ENCODE measurements around the gene RASGEF1C.

The RASGEF1C gene

DNA sequence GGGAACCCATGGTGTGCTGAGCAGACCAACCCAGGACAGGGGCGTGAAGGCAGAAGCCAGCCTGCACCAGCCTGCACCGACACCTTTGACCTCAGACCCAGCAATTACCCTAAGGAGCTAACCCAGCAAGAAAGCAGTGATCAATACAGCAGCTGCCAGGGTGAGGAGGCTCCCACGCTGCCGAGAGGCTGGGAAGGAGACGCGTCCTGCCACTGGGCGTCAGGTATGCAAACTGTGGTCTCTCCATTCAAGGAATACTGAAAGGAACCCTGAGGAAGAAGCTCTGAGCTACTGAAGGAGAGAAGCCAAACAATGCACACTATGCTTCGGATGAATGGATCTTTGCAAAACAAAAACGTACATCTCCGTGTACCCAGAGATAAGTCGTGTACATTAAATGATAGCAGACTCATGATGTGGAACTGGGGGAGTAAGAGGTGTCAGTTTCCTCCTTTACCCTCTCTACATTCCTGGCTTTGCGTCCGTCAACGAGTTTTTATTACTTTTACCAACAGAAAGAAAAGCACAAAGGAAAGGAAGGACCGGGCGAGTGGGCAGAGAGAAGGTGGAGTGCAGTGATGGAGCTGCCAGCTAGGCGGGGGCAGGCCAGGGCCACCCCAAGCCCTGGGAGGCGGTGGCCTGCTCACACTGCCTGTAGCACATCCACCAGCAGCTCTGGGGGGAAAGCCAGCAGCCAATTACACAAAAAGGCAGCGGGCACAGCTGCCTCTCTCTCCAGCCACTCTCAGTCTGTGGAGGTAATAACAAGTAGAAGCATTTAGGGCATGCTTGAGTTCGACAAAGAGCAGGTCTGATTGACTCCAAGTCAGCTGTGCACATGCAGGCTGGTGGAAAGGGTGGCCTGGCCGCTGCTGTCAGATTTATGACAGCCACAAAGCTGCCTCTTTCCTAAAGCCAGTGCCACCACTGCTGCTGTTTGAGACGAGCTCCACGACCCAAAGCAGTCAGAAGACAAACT lies 29.3 kb downstream of the RASGEF1C start:
- no peak for DNase-seq

DNA sequence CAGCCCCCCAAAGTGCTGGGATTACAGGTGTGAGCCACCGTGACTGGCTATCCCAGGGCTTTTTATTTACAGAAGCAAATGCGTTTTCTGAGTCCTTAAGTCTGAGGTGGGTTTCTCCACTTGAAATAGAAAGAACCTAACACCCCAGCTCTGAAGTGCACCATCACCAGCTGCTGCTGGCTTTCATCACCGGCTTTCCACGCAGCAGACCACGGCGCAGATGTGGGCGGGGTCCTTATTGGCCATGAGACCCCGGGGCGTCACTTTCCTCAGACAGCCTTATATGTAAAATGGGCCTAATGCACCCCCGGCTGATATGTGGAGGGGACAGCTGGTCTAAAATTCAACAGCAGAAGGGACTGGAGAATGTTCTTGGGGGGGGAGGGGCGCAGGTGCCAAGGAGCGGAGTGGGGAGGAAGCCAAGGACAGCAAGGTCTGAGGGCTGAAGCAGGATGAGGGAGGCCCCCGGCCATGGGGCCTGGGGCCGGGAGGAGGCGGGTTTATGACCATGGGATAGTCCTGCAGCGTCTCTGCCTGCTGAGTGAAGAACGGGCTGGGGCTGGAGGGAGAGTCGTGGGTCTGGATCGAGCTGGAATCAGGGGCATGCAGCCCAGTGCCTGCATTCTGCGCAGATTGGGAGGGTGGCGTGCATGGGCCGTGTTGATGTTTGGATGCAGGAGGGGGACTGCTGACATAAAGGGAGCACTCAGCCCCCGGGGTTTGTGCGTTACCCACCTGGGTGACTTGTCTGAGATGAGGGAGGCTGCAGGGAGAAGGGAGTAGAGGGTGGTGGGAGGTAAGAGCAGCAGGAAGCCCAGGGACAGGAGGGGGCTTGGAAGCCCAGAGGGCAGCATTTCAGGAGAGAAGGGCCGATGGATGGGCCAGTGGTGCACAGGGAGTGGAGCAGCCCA lies 30.2 kb downstream of the RASGEF1C start:
- no peak for DNase-seq

DNA sequence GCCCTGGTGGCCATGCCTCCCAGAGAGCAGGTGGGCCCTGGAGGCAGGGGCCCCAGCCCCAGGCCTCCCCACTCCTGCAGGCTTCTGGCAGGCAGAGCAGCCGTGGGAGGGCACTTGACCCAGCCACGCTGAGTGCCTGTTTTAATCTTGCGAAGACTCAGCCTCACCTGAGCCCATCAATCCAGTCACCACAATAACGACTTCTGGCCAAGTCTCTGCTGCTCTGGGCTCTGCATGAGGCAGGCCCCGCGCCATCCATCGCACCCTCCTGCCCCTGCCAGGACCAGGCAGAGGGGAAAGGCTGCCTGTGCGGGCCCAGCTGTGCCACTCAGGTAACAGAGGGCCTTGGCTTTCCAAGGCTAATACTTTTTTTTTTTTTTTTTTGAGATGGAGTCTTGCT lies 32.8 kb downstream of the RASGEF1C start:
- no peak for DNase-seq

DNA sequence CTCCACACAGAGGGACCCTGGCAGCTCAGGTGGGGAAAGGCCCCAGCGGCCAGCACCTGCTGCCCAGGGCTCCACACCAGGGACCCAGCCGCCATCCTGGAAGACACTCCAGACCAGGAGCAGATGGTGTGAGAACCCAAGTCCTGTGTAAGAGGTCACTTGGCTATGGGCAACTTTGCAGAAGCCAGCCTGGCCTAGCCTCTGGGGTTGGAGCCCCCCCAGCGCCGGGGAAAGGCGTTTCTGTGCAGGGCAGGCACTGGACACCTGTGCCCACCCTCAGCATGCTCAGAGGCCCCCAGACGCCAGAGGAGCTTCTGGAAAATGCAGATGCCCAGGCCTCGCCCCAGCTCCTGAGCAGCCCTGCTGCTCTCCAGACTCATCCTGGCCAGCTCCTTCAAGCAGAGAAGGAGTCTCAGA lies 34.0 kb downstream of the RASGEF1C start:
- no peak for DNase-seq

DNA sequence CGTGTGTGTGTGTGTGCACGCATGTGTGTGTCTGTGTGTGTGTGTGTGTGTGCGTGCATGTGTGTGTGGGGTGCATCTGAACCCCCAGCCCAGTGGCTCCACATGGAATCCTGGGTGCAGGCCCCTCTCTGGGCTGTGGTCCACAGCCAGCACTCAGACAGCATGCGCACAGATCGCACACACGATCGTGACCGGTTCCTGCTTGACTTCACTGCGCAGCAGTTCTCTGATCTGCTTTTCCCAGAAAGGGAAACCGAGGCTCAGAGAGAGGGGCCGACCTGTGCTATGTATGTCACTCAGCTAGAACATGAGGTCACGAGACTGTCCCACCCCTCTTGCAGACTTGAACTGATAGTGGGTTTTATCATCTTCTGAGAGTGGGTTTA lies 34.4 kb downstream of the RASGEF1C start:
- DNase-seq = no peak

DNA sequence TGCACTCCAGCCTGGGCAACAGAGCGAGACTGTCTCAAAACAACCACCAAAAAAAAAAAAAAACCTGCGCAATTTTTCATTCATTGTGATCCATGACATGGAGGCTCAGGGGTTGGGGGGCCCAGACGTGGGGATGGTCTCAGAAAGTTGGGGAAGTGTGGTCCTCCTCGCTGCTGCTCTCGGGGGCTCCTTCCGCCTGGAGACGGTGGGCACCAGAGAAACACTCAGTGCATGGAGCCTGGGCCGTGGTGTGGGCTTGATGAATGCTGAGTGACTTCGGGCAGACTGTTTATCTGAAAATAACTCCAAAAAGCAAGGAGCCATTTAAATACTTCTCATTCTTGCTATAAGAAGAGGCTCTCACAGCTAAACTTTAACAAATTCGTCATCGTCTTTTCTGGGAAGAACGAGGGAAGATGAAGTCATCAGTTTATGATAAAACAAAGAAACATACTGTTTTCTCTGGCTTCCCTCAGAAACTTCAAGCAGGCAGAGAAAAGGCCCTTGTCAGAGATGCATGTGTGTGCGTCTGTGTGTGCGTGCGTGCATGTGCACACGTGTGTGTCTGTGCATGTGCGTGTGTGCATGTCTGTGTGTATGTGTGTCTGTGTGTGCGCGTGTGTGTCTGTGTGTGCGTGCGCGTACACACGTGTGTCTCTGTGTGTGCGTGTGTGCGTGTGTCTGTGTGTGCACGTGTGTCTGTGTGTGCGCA lies 35.0 kb downstream of the RASGEF1C start:
- no peak for DNase-seq

DNA sequence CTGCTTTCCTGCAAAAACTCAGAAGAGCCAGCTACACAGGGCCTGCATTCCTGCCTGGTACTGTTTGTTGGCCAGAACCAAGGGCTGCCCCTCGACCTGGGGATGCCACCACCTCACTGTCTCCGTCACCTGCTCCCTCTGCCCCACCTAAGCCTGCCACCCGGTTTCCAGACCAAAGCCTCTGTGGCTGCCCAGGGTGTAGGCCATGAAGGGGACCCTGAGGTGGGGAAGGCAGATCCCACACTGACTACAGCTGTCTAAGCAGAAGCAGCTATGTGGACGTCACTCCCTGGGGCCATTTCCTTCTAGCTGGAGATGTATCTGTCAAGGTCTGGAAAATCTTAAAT lies 35.8 kb downstream of the RASGEF1C start:
- DNase-seq = no peak

DNA sequence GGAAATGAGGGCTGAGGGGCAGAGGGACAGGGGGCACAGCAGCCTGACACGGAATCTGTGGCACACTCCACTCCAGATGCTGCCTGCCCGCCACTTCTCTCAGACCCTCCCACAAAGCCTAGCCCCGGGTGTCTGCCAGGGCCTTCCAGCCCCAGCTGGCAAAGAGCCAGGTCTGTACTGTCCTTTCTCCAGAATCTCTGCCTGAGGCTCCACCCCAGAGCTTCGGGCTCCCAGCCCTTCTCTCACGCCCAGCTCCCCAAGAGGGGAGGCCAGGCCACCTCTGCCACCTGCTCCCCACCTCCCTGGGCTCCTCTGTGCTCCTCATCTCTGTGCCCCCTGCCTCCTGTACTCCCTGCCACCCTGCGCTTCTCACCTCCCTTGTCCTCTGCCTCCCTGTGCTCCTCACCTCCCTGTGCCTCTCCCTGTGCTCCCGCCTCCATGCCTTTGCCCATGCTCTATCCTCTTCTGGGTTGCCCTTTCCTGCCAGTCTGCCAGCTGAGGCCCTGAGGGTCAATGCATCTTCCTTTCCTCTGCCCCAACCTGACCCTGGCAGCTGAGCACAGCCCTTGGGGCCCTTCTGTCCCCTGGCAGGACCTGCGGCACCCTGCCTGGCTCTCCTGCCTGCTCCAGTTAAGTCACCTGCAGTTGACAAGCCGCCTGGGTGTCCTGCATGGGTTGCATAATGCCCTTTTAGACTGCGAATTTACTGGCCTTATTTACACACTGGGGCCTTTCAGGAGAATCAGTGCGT lies 36.4 kb downstream of the RASGEF1C start:
- DNase-seq = no peak

DNA sequence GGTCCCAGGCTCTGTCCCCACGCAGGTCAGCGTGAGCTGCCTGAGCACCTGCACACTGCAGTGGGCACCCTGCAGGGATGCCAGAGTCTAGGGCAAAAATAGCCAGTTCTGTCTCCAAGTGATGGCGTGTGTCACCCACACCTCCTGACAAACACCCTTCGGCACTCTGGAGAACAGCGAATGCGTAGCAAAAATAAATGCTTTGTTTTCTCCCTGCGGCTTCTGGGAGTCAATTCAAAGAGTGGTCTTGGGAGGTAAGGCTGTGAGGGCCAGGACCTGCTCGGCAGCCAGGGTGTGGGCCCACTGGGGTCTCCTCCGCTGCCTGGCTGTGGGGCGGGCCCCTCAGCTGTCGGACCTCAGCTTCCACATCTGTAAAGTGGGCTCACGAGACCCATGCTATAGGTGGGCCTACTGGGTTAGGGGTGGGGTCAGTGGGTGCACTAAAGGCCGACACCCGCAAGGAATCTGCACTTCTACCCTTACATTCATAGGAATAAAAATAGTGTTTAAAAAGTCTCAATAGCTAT lies 37.4 kb downstream of the RASGEF1C start:
- no peak for DNase-seq

DNA sequence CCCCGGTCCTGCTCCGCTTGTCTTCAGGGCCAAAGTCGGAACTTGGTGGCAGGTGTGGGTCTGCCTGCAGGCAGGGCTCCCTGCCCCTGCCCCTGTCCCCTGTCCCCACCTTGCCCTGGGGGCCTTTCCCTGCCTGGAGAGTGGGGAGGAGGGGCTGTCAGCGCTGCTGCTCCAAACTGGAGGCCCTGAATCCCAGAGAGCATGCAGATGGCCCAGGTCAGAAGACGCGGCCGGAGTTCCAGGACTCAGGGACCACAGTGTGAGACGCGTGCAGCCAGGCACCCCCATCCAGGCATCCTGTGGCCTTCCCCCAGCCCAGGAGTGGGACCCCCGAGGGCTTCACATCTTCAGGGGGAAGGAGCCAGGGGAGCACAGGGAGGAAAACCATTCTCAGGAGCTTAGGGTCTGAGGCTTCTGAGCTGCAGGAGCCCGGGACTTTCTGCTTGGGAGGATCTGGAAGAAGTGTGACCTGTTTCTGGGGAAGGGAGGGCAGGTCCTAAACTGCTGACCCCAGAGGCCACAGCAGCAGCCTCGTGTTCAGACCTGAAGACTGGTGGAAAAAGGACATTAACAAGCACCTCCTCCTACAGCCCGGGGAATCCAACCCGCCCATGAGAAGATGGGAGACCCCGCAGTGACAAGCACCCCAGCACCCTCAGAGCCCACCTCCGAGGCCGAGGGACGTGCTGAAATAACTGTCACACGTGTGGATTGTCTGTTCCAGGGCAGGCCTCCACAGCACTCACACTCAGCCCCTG lies 38.0 kb downstream of the RASGEF1C start:
- DNase-seq = no peak

DNA sequence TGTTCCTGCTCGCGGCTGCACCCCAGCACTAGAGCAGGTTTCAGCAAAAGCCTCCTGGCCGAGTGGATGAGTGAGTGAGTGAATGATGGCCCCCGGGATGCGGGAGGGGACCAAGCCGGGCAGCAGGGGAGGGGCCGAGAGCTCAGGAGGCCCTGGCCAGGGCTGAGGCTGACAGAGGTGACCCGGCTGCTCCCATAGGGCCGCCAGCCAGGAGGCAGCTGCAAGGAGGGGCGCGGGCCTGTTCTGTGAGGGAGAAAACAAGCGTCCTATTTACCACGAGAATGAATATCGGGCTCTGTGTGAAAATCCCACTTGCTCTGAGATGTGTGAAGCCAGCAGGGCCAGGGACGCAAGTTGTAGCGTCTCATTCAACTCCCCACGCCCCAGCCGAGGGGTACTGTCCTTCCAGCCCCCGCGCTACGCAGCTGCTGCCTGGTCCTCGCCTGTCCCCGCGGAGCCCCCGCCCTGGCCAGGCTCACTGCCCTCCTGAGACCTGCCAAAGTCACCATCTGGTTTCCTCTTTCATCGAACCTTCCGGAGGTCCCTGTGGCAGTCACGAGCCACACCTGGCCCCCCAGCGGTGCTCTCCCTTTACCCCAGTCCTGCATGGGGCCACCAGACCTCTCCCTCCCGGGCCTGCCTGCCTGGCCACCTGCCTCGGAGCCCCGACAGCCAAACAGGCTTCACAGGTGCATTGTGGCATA lies 38.8 kb downstream of the RASGEF1C start:
- DNase-seq = no peak

DNA sequence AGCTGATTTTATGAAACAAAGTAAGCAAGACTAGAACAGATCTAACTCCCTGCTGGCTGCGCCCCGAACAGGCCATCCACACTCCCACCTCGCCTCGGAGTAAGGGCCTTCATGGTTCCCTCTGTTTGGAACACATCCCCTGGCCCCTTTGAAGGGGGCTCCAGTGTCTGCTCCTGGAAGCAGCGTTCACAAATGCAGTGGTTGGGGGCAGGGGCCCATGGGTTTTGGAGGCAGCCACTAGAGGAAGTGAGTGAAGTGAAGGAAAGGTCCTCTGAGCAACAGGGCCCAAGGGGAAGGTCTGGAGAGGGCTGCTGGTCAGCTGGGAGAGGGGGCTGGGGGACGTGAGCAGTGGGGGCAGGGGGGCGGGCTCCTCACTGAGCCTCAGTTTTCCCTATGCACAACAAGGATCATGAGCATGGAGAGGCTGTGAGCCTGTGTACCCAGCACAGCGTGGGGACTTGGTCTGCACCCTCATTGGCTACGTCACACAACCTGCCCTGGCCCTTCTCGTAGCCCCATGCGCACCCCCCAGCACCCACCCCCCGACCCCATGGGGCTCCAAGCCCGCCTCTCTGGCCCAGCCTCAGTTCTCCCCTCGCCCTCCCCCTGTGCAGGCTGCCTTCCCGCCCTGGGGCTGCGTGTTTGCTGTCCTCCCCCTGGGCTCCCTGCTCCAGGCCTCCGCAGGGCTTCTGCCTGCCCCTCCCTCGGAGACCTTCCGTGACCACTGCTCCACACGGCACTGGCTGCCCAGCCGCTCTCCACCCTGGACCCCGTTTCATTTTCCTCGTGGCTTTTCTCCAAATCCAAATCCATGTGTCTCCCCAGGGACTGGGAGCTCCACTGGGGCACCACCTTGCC lies 39.5 kb downstream of the RASGEF1C start:
- DNase-seq = no peak

DNA sequence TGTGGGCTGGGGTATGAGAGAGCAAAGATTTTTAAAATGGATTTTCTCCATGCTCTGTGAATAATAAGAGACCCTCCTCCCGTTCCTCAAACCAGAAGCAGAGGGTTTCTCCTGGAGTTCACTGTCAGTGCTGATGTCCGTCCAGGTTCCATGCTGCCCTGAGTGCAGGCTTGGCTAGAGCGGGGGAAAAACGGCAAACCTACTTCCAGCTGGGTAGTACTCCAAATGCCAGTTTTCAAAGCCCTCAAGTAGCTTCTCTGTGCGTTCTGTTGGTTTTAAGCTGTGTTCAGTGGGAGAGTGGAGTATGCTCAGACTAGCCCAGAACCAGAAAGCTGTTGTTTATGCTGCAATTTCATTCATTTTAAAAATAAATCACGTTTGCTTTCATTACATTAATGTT lies 40.3 kb downstream of the RASGEF1C start:
- no peak for DNase-seq

DNA sequence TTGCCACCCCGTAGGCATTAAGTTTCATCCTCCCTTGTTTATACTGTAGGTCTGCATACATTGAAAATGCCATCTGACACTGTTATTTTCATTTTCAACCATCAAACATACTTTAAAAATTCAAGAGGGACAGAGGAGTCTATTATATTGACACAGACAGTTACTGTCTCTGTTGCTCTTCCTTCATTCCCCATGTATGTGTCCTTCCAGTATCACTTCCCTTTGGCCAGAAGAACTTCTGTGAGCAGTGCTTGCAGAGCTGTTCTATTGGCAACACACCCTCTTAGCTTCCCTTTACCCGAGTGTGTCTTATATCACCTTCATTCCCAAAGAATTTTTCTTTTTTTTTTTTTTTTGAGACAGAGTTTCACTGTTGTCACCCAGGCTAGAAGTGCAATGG lies 42.8 kb downstream of the RASGEF1C start:
- no peak for DNase-seq

DNA sequence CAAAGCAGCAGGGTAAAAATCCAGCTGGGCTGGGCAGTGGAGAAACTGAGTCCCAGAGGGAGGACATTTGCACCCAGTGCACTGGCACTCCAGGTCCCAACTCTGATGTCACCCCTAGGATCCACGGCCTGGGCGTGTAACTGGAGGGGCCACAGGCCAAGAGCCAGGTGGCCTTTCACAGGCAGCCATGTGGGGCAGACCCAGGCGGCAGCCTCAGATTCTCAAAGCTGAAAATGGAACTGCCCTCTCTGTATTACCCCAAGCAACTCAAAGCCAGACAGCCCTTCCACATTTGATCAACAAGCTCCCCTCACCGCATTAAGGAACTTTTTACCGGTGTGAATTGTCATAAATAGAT lies 46.7 kb downstream of the RASGEF1C start:
- no peak for DNase-seq

DNA sequence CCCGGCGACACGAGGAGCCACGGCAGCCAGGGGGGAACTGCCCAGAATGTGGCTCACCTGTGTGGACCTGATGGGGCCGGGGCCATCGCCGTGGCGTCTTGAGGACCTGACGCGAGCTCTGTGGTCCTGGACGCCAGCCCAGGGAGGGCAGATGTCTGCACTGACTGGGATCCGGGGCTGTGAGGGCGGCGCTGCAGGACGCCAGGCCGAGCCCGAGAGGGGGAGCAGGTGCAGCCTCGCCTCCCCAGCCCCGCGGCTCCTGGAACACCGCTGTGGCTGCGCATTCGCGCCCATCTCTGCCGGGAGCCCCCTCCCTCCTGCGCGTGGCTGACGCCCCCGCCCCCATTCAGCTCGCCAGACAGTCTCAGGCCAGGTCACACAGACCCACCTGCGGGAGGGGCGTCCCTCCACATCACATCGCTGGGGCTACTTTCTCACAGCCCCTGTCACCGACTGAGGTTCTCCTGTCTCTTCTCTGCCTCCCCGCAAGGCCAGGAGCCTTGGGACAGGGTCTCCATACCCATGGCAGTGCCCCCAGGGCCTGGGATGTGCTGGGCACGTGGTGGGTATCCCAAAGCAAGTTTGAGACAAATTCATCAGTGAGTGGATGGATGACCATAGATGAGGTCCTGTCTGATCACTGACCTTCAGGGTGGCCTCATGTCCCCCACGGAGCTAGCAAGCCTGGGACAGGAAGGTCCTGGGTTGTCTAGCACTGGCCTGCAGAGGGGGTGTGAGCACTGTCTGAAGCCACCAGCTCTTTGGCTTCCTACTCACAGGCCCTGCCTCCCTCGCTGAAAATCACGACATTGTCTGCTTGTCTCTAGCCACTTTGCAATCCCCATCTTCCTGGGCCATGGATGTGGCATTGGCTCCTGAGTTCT lies 47.3 kb downstream of the RASGEF1C start:
- no peak for DNase-seq

DNA sequence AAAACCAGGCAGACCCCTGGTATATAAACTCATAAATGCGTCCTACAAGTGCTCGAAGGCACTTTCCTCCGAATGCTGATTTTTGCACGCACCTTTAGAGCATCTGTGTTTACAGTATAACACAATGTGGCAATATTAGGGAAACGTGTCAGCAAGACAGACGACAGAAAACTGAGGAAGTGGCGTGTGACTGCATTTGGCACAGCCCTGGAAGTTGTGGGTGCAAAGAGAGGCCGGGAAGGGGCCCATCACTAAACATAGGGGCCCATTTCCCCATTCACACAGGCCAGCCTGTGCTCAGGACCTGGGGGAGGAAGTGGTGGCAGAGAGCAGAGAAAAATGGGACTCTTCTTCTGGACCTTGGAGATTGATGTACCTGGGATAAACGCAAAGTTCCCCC lies 48.2 kb downstream of the RASGEF1C start:
- no peak for DNase-seq

DNA sequence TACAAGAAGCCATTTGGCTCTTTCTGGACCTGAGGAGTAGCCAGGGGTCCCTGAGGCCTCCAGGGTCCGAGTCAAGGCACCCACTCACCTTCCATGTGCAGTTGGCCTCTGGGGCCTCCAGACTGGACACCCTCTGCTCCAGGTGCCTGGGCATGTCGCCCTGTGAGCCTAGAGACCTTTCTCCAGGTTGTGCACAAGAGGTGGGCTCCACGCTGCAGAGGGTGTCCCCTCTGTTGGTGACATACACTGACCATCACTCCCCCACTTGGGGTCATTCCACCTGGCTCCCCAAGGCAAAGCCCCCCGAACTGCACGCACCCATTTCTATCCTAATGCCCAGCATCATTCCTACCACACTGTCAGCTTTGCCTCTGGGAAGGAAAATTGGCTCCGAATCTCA lies 48.8 kb downstream of the RASGEF1C start:
- no peak for DNase-seq

DNA sequence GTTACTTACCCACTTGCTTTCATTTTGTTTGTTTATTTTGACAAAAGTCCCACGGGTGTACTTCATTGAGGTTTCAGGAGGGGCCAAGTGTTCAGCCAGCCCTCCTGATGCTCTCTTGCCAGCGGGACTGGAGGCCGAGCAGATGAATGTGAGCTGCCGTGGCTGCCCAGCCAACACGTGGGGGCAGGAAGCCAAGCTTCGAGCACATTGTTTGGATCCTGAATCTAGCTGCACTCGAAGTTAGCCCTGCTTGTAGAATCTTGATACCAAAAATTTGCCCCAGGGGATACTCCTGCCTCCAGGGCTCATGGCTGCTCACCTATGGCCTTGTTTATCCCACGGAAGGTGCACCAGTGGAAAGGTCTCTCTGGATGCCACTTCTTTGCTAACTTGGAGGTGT lies 49.3 kb downstream of the RASGEF1C start:
- DNase-seq = no peak

Measured in activated T-cell treated with anti-CD3 and anti-CD28 coated beads, Interleukin-2, amount 50 U/mL, for 48 hours (primary cell).